ENCODE results near the gene TAS1R2.
"Not testable (repeated sequence)": the region's sequence is repeated elsewhere in the genome, so short reads cannot be mapped to it uniquely, and the experiment has no call there.

TAS1R2 gene

GRCh38 chr1:18875107-18875795 is 15.8 kb upstream of the TAS1R2 start:
- no peak overlapping the region for H3K4me3 ChIP-seq (ENCODE audit: low read depth, low read length)
- peak; percentile 94 for TF ChIP-seq CTCF (IDR thresholded peaks at IDR 0.05; ENCODE audit: low read depth, low read length, missing control alignments)

GRCh38 chr1:18874600-18874999 is 15.1 kb upstream of the TAS1R2 start:
- no peak for TF ChIP-seq CTCF (IDR thresholded peaks at IDR 0.05; ENCODE audit: low read depth, low read length, missing control alignments)
- no peak for DNase-seq (ENCODE audit: low read depth)
- H3K4me3 ChIP-seq (ENCODE audit: low read depth, low read length) = no peak overlapping the region

More at GRCh38 chr1:18875107-18875795, 15.8 kb upstream of the TAS1R2 start:
- peak; percentile 58 for DNase-seq (ENCODE audit: low read depth)

GRCh38 chr1:18874036-18874435 is 14.6 kb upstream of the TAS1R2 start:
- DNase-seq (ENCODE audit: low read depth) = no peak
- no peak for TF ChIP-seq CTCF (IDR thresholded peaks at IDR 0.05; ENCODE audit: low read depth, low read length, missing control alignments)
- no peak overlapping the region for H3K4me3 ChIP-seq (ENCODE audit: low read depth, low read length)

- no peak for DNase-seq (ENCODE audit: low read depth)
- no peak for TF ChIP-seq CTCF (IDR thresholded peaks at IDR 0.05; ENCODE audit: low read depth, low read length, missing control alignments)
- H3K4me3 ChIP-seq (ENCODE audit: low read depth, low read length) = no peak overlapping the region
Observed at GRCh38 chr1:18872071-18872611, 12.7 kb upstream of the TAS1R2 start.

GRCh38 chr1:18871401-18872070 is 12.1 kb upstream of the TAS1R2 start:
- H3K4me3 ChIP-seq (ENCODE audit: low read depth, low read length) = no peak overlapping the region
- TF ChIP-seq CTCF (IDR thresholded peaks at IDR 0.05; ENCODE audit: low read depth, low read length, missing control alignments) = no peak
- DNase-seq (ENCODE audit: low read depth) = no peak

- no peak for TF ChIP-seq CTCF (IDR thresholded peaks at IDR 0.05; ENCODE audit: low read depth, low read length, missing control alignments)
- no peak overlapping the region for H3K4me3 ChIP-seq (ENCODE audit: low read depth, low read length)
- no peak for DNase-seq (ENCODE audit: low read depth)
Observed at GRCh38 chr1:18870957-18871356, 11.5 kb upstream of the TAS1R2 start.

- H3K4me3 ChIP-seq (ENCODE audit: low read depth, low read length); DNase-seq (ENCODE audit: low read depth): not testable (repeated sequence)
Observed at GRCh38 chr1:18870595-18870865, 11.1 kb upstream of the TAS1R2 start.

All from GM12864 (cell line).